GM19395 (cell line): Measurements from ENCODE around the gene CRIP3.

ENCODE experiments used
- ATAC-seq: cut with Tn5 transposase; IDR thresholded peaks from one replicate; pipeline ENCODE4 v1.9.1; 2021; ENCODE audit warnings: mild to moderate bottlenecking, moderate library complexity; ENCODE audit not compliant: unreplicated experiment

The CRIP3 gene

DNA sequence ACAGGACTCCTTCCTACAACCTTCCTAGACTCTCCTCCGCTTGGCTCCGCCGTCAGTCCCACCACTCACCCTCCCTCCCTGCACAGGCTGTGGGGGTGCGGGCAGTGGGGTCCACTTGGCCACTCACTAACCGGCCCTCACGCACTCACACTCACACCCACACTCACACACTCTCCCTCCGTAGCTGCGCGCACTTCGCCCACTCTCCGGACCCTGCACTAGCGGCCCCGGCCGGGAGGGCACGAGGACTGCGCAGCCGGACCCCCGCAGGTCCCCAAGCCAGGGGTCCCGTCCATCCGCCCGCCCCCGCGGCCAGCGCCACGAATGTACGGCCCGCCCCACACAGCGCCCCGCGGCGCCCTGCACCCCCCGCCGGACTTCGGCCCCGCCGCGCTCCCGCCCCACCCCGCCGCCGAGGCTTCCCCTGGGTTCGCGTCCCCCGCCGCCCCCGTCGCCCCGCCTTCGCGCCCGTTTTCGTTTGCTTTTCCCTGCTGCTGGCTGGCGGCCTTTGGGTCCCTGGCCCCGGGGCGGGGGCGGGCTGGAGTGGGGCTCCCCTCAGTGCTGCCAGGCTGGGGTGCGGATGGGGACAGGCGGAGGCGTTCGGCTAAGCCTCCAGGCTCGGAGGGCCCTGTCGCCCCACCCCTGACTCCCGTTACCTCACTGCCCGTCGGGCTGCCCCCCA is 33.6 kb downstream of the CRIP3 start:
- ATAC-seq: no peak

DNA sequence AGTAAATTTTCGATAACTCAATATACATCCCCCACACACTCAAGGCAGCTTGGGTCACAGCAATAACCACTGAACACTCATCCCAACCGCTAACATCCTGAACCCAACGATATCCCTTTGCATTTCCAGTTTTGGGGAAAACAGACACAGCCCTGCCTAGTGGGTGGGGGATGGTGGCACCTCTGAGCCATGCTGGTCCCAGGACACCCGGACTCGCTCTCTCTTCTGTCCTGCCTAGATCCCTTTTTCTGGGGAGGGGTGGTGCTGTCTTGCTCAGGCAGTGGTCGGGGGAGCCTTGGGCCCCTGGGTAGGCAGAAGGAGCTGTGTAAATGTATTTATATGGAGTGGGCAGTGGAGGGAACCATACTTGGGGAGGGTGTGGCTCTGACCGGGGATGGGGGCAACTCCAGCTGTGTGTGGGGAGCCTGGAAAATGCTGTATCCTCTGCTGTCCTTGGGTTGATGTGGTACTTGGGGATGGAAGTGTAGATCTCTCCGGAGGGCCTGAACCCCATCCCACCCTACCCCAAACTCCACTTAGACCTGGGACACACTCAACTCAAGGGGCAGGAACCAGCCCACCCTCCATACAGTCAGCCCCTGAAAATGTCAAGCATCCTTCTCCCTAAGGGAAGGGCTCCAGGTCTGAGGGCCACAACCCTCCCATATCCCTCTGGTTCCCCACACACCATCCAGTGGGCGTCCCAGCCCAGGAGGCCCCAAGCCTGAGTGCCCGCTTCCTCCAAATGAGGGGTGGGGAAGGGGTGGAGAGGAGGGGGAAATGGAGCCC is 34.3 kb downstream of the CRIP3 start:
- no peak for ATAC-seq

DNA sequence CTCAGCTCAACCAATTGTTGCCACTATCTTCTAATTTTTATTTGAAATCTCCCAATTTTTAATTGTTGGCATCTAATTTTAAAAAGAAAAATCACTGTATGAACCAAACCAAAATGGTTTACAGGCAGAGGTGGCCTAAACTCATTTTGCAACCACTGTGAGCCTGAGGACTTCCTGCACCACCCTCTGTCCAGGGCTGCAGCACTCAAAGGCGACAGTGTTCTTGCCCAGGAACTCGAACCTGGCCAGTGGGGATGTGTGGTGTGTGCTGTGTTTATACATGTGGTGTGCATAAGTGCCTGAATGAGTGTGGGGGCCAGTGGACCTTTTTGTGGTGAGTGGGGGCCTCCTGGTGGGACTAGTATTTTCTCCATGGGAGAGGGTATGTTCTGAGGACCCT is 34.9 kb downstream of the CRIP3 start:
- ATAC-seq: no peak

DNA sequence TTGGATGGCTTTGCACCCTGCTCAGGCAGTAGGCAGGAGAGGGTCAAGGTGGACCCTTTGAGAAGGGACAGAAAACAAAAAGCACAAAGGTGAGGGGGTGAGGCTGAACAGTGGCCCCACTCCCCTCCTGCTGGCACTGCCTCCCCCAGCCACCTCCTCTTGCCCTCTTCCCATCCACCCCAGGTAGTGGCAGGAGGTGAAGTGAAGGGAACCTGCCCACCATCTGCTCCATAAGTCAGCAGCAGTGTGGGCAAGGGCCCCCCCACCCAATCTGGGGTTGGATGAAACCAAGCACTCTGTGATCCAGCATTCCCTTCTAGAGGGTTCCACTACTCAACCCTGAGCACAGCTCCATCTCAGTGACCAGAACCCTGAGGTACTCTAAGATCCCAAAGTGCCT is 36.7 kb downstream of the CRIP3 start:
- no peak for ATAC-seq

DNA sequence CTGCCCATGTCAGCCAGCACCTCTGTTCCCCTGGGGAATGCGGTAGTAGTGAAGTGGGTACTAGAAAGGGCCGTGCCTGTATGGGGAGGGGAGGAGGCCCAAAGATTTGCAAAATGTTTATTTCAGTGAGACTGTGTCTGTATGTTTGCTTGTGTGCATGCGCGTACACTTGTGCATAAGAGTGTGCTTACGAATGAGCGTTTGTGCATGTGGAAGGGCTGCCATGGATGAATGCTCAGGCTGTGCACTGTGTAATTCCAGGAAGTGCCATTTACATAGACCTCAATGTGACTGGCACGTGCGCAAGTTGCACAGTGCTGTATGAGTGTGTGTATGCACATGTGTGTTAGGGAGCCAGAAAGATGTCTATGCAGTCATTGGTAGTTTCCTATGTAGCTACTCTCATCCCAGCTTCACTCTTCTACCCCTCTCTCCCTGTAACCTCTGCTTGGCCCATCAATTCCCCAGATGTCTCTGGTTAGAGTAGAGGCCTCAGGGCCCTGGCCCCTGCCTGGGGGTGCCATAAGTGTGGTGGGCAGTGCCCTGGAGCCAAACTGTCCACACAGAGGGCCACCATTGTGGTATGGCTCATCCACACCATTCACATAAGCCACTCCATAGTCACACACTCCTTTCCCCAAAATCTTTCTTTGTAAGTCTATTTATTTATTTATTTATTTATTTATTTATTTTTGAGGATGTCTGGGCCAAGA is 37.4 kb downstream of the CRIP3 start:
- ATAC-seq: no peak

DNA sequence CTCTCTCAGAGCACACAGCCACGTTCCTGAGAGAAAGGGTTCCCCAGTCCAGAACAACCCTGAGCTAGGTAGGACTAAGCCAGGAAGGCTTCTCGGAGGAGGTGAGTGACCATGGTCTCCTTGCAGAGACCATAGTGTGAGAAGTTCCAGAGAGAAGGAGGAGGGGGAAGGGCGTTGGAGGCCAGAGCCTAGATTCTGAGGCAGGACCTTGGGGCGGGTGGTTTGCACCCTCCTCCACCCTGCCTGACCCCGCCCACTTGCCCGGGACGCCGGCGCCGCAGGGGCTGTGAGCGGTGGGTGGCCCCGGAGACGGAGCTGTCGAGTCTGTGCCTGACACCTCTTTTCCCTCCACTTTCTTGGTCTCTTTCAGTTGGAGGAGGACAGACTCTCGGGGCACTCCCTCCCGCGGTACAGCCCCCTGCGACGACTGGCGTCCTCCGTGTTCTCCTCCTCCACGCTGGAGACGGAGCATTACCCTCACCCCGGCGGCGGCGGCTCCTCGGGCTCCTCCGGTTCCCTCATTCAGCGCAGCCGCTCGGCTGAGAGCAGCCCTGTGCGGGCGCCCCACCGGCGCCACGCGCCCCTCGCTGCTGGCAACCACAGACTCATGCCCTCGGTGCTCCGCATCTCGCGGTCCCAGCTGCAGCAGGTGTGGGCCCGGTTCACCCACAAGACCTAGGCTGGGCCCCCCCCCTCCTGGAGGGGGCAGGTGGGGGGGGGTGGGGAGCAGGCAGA is 39.2 kb downstream of the CRIP3 start:
- ATAC-seq: no peak

DNA sequence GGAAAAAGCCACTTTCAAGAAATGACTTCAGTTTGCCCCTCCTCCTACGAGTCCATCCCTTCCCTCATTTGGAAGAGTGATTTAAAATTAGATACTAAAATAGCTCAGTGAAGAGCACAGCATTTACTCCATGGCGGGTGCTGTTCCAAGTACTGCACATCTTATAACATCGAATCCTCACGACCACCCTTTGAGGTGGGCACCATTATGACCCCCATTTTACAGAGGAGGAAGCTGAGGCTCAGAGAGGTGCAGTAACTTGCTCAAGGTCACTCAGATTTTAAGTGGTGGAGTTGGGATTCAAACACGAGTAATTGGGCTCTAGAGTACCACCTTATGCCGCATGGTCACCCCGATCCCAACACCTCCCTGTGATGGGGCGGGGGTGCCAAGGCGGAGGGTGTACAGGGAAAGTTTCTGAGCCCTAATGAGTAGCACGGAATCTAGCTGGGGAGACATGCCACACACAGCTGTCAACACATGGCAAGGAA is 39.8 kb downstream of the CRIP3 start:
- ATAC-seq: no peak

DNA sequence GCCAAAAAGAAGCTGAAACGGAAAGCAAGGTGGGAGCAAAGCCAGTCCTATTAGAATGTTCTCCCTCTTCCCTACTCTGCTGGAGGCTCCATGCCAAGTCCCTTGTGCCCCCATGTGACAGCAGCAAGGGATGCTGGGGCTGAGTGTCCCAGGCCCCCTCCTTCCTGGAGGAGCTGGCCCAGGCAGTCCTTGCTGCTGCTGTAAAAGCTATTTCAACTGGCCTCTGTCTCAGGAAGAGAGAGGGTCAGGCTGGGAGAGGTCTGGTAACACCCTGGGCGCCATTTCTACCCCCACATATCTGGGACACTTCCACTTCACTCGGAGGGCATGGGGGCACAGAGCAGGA is 40.3 kb downstream of the CRIP3 start:
- ATAC-seq: no peak

DNA sequence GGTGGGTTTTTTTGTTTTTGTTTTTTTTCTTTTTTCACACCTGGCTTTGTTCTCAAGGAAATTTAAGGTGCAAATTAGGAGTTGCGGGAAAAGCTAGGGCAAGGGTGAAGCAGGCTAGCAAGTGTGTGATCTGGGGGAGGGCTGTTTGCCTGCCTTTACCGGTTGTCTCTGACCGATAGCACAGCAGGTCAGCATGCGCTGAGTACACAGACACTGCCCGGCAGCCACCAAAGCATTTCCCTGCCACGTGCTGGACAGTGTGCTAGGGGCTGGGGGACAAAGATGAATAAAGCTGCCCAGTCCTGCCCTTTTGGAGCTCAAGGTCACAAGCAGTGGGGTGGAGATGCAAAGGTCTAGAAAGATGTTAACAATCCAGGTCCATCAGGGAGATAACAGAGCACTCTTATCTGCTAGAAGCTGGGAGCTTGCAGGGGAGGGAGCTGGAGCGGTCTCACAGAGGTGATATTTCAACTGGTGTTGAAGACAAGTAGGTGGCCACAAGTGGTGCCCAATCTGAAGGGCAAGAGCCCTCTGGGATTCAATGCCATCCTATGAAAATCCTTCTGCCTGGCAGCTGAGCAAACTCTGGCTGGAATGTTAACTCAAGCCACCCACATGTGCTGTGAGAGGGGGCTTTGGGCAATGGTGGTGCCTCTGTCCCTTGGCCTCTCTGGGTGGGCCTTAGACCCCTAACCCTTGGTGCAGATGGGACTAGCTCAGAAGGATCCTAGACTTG is 40.8 kb downstream of the CRIP3 start:
- ATAC-seq: no peak

DNA sequence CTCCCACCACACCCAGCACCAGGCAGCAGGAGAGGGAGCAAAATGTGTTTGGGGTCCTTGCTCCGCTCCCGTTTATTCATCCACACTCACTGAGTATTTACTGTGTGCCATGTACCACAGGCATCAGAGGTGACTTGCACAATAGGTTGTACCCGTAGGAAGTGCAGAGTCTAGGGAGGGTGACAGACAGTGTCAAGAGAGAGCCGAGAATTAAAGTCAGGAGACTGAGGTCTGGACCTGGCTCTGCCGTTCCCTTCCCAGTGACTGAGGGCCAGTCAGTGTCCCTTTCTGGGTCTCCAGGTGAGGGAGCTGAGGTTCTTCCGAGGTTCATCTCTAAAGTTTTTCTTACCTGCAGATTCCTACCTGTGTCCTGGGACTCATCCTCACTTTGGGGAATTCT is 43.1 kb downstream of the CRIP3 start:
- no peak for ATAC-seq

DNA sequence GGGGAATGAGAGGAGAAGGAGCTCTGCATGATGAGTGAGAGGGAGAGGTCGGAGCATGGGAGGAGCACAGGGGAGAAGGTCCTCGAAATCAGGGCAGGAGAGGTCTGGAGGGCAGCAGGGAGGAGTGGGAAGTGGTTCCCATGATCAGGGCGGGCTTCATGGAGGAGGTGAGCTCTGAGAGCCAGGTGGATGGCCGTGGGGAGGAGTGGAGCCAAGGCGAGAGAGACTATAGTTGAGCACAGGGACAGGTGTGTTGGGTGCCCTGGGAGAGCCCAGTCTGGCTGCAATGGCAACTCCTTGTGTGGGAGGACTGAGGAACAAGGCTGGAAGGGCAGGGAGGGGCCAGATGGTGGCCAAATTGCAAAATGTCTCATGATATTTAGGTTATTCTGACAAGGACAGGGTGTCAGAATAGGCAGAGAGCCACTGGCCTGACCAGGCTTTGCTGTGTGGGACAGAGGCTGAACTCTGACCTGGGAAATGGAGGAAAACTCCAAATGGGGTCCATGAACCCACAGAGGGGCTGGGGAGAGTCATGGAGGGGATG is 44.0 kb downstream of the CRIP3 start:
- ATAC-seq: no peak

DNA sequence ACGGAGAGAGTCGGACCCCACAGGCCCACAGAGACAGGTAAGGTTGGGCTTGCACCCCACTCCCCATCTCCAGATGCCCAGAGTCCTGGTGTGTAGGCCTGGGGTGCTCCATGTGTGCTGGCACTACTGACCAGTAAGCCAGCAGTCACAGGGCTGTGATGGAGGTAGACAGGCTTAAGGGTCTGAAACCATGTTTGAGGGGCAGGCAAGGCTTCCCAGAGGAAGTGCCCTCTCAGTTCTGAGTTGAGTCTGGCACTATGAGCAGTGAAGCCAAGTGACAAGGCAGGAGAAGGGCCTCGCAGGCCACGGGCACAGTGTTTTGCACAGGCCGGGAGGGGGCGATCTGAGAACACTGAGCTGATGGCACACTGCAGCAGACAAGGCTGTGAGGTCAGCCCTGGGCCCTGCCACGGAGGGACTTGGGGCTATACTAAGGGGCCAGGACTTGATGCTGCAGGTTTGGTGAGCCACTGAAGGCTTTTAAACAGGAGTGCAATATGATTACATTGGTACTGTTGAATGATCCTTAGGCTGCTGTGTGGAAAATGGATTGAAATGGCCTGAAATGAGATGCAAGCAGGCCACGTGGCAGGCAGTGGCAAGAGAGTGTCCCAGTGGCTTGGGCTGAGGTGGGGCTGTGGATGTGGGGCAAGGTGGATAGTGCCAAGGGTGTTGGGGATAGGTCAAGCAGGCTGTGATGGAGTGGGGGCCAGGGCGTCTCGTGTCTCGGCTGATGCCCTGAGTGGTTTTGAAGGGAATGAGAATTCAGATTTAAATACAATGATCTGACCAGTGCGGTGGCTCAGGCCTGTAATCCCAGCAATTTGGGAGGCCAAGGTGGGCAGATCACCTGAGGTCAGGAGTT is 45.1 kb downstream of the CRIP3 start:
- peak; percentile 91 for ATAC-seq

DNA sequence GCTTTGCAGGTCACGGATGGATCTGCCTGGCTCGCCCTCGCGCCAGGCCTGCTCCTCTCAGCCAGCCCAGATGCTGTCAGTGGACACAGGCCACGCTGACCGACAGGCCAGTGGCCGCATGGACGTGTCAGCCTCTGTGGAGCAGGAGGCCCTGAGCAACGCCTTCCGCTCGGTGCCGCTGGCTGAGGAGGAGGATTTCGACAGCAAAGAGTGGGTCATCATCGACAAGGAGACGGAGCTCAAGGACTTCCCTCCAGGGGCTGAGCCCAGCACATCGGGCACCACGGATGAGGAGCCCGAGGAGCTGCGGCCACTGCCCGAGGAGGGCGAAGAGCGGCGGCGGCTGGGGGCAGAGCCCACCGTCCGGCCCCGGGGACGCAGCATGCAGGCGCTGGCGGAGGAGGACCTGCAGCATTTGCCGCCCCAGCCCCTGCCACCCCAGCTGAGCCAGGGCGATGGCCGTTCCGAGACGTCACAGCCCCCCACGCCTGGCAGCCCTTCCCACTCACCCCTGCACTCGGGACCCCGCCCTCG is 45.8 kb downstream of the CRIP3 start:
- no peak for ATAC-seq

DNA sequence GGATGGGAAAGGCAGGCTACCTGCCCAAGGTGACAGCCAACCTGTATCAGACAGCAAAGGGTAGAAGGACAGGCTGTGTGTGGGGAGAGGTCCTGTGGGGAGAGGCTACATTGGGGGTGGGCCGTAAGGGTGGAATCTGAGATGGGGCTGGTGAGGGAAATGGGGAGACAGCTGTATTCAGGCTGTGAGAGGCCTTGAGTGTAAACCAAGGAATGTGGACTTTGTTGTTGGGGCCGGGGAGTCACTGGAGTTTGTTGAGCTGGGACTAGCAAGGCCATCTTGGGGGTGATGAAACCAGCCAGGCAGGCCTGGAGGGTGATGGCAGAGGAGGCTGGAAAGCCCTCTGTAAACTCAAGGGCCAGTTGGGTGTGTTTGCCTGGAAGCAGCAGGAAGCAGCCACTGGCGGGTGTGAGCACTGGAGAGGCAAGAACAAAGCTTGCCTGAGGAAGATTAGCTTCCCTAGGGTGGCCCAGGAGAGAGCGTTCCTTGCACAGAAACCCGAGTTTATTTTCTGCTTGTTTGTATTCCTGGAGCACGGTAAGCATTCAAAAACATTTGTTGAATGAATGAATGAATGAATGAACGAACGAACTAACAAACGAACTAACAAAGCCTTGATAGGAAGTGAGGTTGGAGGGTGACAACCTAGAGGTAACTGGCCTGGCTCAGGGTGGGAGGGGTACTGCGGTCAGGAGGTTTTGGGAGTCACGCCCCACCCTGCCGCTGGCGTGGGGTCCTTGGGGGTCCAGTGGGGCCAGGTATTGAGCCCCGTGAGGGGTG is 46.4 kb downstream of the CRIP3 start:
- ATAC-seq: no peak

DNA sequence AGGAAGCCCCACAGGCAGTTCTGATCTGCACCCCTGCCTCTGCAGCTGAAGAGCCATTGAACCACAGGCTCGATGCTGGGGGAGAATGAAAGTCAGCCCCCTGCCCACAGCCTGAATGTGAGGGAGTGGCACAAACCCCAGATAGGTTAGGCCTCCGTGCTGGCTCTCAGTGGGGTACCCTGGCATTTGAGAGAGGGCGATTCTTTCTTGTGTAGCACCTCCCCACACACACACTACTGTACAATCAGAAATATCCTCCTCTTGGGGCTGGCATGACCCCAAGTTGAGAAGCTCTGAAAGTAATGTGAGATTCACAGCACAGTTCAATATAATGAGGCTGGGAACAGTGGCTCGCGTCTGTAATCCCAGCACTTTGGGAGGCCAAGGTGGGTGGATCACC is 47.4 kb downstream of the CRIP3 start:
- ATAC-seq: no peak

DNA sequence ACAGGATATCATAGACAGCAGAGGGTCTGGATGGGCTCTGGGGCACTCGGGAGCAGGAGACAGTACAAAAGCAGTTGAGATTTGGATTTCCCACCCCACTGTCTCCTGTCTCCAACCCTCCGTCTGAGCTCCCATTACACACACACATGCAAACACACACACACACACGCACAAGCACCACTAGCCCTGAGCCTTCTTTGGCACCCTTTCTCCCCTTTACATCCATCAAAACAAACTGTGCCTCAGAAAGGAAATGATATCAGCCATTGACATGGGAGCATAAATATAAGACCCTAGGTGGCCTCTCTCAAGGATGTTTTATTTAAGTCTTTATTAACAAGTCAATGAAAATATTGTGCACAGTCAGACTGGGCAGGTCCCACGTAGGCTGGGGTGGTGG is 47.8 kb downstream of the CRIP3 start:
- no peak for ATAC-seq

DNA sequence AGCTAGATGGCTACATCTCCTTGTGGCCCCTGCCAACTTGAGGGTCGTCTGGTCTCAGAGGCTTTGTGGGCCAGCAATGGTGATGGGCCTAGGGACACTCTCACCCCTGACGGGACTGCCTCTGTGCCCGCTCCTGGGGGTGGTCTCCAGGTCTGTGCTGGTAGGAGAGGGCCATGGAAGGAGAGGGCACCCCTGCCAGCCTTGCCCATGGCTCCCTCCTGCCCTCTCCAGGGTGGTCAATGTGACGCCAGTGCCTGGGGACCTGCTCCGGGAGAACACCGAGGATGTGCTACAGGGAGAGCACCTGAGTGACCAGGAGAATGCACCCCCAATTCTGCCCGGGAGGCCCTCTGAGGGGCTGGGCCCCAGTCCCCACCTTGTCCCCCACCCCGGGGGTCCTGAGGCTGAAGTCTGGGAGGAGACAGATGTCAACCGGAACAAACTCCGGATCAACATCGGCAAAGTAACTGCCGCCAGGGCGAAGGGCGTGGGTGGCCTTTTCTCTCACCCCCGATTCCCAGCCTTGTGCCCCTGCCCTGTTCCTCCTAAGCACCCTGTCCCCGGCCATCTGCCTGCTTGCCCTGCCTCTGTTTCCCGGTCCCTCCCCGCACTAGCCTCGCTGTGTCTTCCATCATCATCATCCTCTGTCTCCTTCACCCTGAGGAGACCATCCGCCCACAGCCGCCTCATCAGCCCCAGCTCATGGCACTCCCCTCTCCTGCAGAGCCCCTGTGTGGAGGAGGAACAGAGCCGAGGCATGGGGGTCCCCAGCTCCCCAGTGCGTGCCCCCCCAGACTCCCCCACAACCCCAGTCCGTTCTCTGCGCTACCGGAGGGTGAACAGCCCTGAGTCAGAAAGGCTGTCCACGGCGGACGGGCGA is 49.6 kb downstream of the CRIP3 start:
- ATAC-seq: no peak
